HK-2 (cell line): ENCODE data around the gene LRIG2.
A peak's percentile ranks its signal among the peaks of the same experiment; 100 is the strongest.
"Not testable (repeated sequence)": the region's sequence is repeated elsewhere in the genome, so short reads cannot be mapped to it uniquely, and the experiment has no call there.

Source experiments
- DNase-seq: peaks from one replicate; pipeline ENCODE4 v3.0.0-alpha.2; 2018; ENCODE audit not compliant: unreplicated experiment

The LRIG2 gene, protein sequence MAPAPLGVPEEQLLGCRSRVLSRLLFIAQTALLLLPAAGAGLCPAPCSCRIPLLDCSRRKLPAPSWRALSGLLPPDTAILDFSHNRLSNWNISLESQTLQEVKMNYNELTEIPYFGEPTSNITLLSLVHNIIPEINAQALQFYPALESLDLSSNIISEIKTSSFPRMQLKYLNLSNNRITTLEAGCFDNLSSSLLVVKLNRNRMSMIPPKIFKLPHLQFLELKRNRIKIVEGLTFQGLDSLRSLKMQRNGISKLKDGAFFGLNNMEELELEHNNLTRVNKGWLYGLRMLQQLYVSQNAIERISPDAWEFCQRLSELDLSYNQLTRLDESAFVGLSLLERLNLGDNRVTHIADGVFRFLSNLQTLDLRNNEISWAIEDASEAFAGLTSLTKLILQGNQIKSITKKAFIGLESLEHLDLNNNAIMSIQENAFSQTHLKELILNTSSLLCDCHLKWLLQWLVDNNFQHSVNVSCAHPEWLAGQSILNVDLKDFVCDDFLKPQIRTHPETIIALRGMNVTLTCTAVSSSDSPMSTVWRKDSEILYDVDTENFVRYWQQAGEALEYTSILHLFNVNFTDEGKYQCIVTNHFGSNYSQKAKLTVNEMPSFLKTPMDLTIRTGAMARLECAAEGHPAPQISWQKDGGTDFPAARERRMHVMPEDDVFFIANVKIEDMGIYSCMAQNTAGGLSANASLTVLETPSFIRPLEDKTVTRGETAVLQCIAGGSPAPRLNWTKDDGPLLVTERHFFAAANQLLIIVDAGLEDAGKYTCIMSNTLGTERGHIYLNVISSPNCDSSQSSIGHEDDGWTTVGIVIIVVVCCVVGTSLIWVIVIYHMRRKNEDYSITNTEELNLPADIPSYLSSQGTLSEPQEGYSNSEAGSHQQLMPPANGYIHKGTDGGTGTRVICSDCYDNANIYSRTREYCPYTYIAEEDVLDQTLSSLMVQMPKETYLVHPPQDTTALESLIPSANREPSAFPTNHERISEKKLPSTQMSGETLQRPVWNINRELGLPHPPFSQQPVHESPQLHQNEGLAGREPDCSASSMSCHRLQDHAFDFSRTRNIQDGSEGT

DNA sequence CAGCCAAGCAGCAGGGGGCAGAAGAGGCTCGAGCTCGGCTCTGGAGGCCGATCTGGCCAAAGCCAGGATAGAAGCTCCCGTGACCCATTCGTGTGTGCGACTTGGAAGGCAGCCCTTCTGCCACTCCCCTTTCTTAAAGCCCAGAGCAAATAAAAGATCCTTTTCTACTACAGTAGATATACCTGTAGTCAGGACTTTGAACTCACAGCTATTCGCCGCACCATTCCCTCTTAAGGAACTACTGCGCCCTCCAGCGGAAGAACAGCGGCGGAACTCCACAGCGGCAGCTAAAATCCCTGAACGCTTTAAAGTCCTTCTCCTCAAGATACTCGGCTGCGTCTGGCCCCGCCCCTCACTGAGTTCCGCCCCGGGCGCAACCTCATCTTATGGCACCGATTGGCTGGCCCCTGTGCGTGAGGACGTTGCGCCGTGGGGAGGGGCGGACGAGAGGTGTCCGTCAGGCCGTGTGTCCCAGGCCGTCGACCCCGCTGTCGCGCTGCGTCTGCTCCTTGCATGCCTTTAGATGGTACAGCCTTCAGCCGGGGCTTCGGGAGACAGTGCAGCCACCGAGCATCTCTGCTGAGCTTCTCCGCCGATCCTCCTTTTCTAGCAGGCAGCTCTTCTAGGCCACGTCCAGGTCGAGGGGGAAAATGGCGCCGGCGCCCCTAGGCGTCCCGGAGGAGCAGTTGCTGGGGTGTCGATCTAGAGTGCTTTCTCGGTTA lies at the start of gene LRIG2:
Gene LRIG2, plus strand, starts transcription at position 442 of the 722 bp plus-strand sequence. Its CDS starts 209 bp downstream, at position 651.
- peak; percentile 98 for DNase-seq

DNA sequence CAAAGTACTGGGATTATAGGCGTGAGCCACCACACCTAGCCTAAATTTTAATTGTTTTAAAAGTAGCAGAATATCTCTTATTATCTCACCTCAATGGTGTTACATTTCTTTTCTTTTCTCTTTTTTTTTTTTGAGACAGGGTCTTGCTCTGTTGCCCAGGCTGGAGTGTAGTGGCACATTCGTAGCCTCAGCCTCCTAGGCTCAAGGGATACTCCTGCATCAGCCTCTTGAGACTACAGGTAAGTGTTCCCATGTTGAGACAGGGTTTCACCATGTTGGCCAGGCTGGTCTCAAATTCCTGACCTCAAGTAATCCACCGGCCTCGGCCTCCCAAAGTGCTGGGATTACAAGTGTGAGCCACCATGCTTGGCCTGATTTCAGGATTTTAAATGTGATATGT lies 49.7 kb upstream of the LRIG2 start:
- DNase-seq = not testable (repeated sequence)

DNA sequence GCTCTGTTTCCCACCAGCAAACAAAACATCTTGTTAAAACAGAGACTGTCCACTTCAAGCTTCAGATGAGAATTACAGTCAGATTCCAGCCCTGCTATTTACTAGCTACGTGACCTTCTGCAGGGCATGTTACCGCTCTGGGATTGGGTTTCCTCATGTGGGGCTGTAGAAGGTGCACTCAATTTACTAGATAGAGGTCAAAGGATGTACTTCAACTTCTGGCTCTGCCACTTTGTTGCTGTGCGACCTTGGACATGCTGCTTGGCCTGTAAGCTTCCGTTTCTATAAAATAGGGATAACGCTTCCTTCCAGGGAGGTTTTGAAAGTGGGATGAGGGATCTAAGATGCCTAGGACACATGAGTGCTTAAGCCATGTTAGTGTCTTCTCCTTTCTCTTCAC lies 46.0 kb upstream of the LRIG2 start:
- no peak for DNase-seq

DNA sequence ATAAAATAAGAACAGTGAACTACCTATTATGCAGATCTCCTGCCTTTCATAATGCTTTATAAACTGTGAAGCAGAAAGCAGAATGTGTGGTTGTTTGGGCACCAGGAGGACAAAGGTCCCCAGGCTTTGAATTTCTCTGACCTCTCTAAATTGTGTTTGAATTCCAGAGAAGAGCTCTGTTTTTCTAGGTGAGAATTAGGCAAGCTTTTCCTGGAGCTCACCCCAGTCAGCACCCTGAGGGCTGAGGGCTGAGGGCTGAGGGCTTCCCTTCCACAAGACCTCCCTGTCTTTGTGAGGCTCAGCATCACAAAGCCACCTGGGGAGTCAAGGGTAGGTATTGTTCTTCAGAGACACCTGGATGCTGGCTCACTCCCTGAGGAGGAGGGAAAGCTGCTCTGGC lies 45.5 kb upstream of the LRIG2 start:
- DNase-seq = no peak

- DNase-seq = no peak
These were observed 43.2 kb upstream of the LRIG2 start for GRCh38 chr1:113029822-113030221.

DNA sequence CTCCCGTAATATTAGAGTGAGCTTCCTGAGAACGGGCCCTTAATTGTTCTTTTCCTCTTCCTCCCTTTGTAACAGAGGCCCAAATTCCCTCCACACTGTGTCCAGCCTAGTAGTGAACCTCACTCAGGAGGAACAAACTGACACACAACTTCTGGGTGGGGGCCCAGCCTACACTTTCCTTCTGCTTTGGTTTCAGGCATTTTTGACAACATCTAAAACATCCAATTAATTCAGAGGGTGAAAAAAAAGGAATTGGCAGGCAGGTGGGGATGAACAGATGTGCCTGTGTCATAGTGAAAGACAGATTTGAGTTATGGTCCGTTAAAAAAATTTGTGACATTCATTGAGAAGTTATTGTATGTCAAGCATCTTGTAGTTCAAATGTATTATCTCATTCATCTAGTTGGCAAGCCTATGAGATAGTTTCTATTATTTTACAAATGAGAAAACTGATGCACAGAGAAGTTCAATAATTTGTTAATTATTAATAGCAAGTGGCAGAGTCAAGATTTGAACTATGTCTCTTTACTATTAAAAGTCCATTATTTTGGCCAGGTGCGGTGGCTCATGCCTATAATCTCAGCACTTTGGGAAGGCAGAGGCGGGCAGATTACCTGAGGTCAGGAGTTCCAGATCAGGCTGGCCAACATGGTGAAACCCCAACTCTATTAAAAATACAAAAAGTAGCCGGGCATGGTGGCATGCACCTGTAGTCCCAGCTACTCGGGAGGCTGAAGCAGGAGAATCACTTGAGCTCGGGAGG lies 41.6 kb upstream of the LRIG2 start:
- DNase-seq = no peak

- DNase-seq = no peak
These were observed 37.9 kb upstream of the LRIG2 start for GRCh38 chr1:113035086-113035485.

GRCh38 chr1:113036639-113037321 lies 36.2 kb upstream of the LRIG2 start:
- no peak for DNase-seq

- DNase-seq = no peak
These were observed 33.0 kb upstream of the LRIG2 start for GRCh38 chr1:113040041-113040440.

GRCh38 chr1:113040718-113041412 lies 32.1 kb upstream of the LRIG2 start:
- DNase-seq = no peak

DNA sequence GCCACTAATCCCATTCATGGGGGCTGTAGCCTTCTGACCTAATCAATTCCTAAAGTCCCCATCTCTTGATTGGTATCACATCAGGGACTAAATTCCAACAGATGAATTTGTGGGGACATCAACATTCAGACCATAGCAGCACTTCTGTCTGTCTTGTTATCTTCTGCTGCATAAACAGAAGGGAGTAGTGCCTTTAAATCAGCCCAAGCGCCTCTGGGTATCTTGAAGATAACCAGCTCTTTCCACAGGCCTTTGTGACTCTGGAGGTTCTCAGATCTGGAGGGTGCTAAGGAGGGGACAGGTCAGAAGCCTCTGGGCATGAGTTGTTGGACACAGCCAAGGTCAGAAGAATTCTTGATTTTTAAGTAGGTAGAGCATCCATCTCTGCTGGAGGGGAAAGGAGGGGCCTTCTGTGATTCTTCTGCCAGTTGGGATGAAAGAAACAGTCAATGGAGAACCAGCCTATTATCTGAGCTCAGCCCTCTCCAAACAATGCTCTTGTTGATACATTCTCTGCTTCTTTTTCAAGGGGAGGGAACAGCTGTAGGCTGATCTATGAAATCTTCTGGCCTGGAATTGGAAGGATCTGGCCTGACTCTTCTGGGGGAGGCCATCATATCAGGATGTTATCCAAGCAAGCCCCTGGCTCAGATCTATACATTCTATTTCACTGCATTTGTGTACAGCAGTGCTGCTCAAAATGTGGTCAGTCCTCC lies 31.3 kb upstream of the LRIG2 start:
- no peak for DNase-seq

DNA sequence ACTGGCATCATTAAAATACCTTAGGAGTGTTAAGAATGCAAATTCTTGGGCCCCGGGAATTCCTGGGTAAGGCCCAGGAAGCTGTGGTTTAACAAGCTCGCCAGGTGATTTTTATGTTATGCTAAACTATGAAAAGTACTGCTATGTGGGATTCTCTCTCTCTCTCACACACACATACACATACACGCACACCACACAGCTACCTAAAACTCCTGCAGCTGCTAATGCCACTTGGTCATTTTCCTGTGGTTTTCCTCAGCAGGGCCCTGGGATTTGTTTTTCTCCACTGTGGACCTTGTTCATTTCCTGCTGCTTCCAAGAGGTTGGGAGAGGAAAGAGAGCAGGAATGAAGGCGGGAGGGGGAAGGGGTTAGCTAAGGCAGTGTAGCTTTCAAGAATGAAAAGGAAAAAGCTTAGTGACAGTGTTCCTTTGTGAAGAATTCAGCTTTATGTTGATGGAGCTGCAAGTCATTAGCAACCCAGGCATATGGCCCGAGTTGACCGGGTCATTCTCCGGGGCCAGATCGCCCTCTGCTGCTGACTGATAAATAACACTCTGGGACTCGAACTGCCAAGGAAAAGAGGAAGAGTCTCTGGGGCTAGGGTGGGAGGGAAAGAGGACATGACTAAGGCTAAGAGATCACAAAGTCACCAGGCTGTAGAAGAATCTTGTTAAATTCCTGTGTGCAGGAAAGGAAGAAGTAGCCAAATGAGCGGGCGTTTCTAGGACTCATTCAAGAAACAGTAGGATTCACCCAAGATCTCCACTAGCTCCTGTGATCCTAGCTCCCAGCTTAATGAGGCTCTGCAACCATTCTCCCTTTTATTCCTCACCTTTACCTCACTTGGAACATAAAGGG lies 30.5 kb upstream of the LRIG2 start:
- DNase-seq = peak; percentile 82

DNA sequence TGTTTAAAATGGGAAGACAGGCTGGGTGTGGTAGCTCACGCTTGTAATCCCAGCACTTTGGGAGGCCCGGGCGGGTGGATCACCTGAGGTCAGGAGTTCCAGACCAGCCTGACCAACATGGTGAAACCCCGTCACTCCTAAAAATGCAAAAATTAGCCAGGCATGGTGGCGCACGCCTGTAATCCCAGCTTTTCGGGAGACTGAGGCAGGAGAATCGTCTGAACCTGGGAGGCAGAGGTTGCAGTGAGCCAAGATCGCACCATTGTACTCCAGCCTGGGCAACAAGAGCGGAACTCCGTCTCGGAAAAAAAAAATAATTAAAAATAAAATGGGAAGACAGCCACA lies 29.9 kb upstream of the LRIG2 start:
- DNase-seq = not testable (repeated sequence)

- no peak for DNase-seq
These were observed 26.4 kb upstream of the LRIG2 start for GRCh38 chr1:113046569-113046968.

DNA sequence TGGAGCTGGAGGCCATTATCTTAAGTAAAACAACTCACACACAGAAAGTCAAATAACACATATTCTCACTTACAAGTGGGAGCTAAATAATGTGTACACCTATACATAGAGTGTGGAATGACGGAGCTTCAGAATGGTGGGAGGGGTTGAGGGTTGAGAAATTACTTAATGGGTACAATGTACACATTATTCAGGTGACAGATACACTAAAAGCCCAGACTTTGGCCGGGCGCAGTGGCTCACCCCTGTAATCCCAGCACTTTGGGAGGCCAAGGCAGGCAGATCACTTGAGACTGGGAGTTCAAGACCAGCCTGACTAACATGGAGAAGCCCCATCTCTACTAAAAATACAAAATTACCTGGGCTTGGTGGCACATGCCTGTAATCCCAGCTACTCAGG lies 24.9 kb upstream of the LRIG2 start:
- DNase-seq = no peak

DNA sequence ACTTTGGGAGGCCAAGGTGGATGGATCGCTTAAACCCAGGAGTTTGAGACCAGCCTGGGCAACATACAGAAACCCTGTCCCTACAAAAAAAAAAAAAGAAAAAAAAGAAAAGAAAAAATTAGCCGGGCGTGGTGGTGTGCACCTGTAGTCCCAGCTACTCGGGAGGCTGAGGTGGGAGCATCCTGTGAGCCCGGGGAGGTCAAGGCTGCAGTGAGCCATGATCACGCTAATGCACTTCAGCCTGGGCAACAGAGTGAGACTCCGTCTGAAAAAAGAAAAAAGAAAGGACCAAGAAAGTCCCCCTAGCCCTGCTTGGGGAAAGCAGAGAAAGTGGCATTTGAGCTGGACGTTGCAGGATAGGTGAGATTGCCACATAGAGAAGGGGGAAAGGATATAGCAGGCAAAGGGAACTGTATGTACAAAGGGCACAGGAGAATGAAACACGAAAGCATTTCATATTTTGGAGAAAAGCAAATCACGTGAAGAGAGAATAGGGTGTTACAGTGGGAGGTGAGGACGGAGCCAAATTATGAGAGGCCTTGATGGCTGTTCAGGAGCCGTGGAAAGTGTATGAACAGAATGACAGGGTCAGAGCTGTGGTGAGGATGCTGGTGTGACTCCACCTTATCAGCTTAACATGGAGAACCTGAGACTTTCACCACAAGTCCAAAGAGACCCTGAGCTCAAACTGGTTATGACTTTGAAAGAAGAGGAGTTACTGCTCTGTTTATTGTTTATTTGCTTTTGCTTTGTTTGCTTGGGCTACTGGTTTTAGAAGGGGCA lies 19.5 kb upstream of the LRIG2 start:
- no peak for DNase-seq

DNA sequence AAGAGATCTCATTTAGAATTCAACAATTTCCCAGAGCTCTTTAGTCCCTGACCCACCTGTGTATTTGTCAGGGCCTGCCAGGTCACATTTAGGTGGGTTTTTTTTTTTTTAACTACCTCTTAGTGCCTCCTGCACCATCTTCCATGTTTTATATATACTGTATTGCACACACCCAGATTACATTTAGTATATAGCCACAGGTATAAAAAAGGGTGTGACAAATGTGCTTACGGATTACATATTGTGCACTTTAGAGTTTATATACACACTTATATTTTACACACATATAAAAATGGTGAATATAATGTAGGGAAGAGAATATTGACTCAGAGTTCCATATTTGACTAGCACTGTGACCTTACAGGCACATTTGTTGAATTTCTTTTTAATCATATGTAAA lies 17.4 kb upstream of the LRIG2 start:
- DNase-seq = no peak

DNA sequence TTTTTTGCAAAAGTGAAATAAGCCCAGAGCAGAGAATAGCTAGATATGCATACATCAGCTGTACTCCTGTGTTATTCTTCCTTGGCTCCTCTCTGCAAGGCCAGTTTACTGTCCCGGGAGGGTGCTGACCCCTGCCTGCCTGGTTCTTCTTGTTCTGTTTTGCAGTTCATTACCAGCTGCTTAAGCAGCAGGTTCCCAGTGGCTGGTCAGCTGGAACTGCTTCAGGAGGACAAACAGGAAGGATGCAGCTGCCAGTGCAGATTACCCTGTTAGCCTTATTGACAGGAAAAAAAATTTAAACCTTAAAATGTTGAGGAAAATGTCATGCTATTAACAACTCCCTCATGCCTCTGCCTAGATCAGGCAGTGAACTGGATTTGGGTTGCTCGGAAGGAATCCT lies 16.0 kb upstream of the LRIG2 start:
- DNase-seq = no peak
